HepG2 (cell line): ENCODE measurements around the gene GFRA1. TPM values are rescaled to one million over a fixed set of nuclear protein-coding genes. Genes with fewer than 3 reads are reported as not detected.

Experiments
- ATAC-seq: fragments of 200-7000 bp; cut with Tn5 transposase; 3 replicates; pipeline ENCODE4 v1.9.1; 2020; ENCODE audit warnings: mild to moderate bottlenecking, moderate library complexity
- BruUV-seq: library from RNA; stranded (reverse); fragments of 400-500 nt; replicated peaks from 2 replicates; lab custom pipeline; 2021; lab: Mats Ljungman, UMichigan
- CTCF ChIA-PET: fragments of 300-600 bp; formaldehyde crosslinking; extraction: SDS; loops from one replicate; lab custom pipeline; 2021; ENCODE audit warnings: low total read pairs, inconsistent platforms, low intra/inter-chr PET ratio; lab: Yijun Ruan, JAX
- POLR2A ChIA-PET: fragments of 350-600 bp; sonication (Branson Sonifier 250); formaldehyde crosslinking; loops from one replicate; lab custom pipeline; 2020; ENCODE audit warnings: antibody characterized with exemption, inconsistent platforms; lab: Yijun Ruan, JAX
- DNase-seq: peaks from one replicate; pipeline ENCODE4 v3.0.0-alpha.2; 2015; ENCODE audit warnings: low spot score
- FAIRE-seq: peaks from 3 replicates; lab custom pipeline; 2011; peaks lifted over from hg19 to GRCh38; lab: Jason Lieb, UNC
- H2AFZ ChIP-seq: one replicate; pipeline ENCODE4 v1.6.1; 2011; ENCODE audit warnings: low read length, inconsistent platforms
- H3K27ac ChIP-seq: fragments of 300-600 bp; 3 replicates; pipeline ENCODE4 v1.8.0; 2011; ENCODE audit warnings: mixed run types, mild to moderate bottlenecking, mixed read lengths, low read length, inconsistent platforms; ENCODE audit not compliant: insufficient read depth; ENCODE audit errors: extremely low read length
- H3K27me3 ChIP-seq, 2 experiments: fragments of 200-600 bp in 1 of 2; 2 replicates in 1 of 2; 3 replicates in 1 of 2; pipeline versions ENCODE4 v1.6.0 to v1.8.0; 2011; ENCODE audit warnings: low read length in 2 of 2, mild to moderate bottlenecking in 2 of 2, moderate library complexity in 2 of 2, inconsistent platforms in 1 of 2; ENCODE audit not compliant: insufficient read depth in 2 of 2, control insufficient read depth in 1 of 2
- H3K36me3 ChIP-seq, 2 experiments: fragments of 200-600 bp in 1 of 2; replicated peaks in 1 of 2; 2 replicates in 1 of 2; 3 replicates in 1 of 2; pipeline versions ENCODE4 v1.5.1 to v1.8.0; 2011; ENCODE audit warnings: low read length in 2 of 2, inconsistent platforms in 1 of 2; ENCODE audit not compliant: insufficient read depth in 2 of 2, control insufficient read depth in 1 of 2
- H3K4me1 ChIP-seq: 2 replicates; pipeline ENCODE4 v1.5.1; 2012; ENCODE audit warnings: low read length, inconsistent platforms; ENCODE audit not compliant: insufficient read depth
- H3K4me2 ChIP-seq: 2 replicates; pipeline ENCODE4 v1.6.0; 2011; ENCODE audit warnings: low read depth, low read length, inconsistent platforms
- H3K4me3 ChIP-seq, 3 experiments: fragments of 200-600 bp in 1 of 3; sonication (generic), shearing (Covaris generic) in 1 of 3; replicated peaks in 1 of 3; 2 replicates each; pipeline ENCODE4 v1.5.1; 2011 to 2016; ENCODE audit warnings: low read length in 3 of 3, inconsistent platforms in 2 of 3, low read depth in 2 of 3, mild to moderate bottlenecking in 2 of 3, control low read depth in 1 of 3, mixed read lengths in 1 of 3; ENCODE audit not compliant: insufficient read depth in 1 of 3
- H3K79me2 ChIP-seq: one replicate; pipeline ENCODE4 v1.6.1; 2011; ENCODE audit warnings: low read length, inconsistent platforms; ENCODE audit not compliant: insufficient read depth
- H3K9ac ChIP-seq: 2 replicates; pipeline ENCODE4 v1.6.0; 2011; ENCODE audit warnings: mild to moderate bottlenecking, low read depth, low read length, inconsistent platforms; ENCODE audit not compliant: insufficient read depth
- H3K9me3 ChIP-seq: 2 replicates; pipeline ENCODE4 v1.5.1; 2012; ENCODE audit warnings: mild to moderate bottlenecking, low read length
- H4K20me1 ChIP-seq: 2 replicates; pipeline ENCODE4 v1.6.0; 2011; ENCODE audit warnings: inconsistent platforms, mild to moderate bottlenecking, low read length, moderate library complexity; ENCODE audit not compliant: insufficient read depth
- BORCS8-MEF2B ChIP-seq: sonication (generic); formaldehyde crosslinking; IDR thresholded peaks from 2 replicates; pipeline ENCODE4 v1.8.0; 2022; ENCODE audit warnings: mild to moderate bottlenecking, missing genetic modification reagents
- DMAP1 ChIP-seq: IDR thresholded peaks from 2 replicates; pipeline ENCODE4 v1.6.1; 2016
- E2F1 ChIP-seq: sonication (generic); formaldehyde crosslinking; IDR thresholded peaks from 2 replicates; pipeline ENCODE4 v1.5.0; 2020; ENCODE audit warnings: missing genetic modification reagents
- FOSL2 ChIP-seq: sonication (generic); formaldehyde crosslinking; IDR thresholded peaks from 2 replicates; pipeline ENCODE4 v1.4.0; 2020; ENCODE audit warnings: missing genetic modification reagents
- GFI1 ChIP-seq: sonication (generic); formaldehyde crosslinking; IDR thresholded peaks from 2 replicates; pipeline ENCODE4 v1.5.0; 2020; ENCODE audit warnings: missing genetic modification reagents, mild to moderate bottlenecking, borderline replicate concordance
- ISX ChIP-seq: sonication (generic); formaldehyde crosslinking; conservative IDR thresholded peaks from 2 replicates; pipeline ENCODE4 v1.5.0; 2020; ENCODE audit warnings: missing genetic modification reagents
- KAT8 ChIP-seq: IDR thresholded peaks from 2 replicates; pipeline ENCODE4 v1.6.1; 2016; ENCODE audit warnings: missing genetic modification reagents, missing compliant biosample characterization
- MAF1 ChIP-seq: sonication (generic); formaldehyde crosslinking; IDR thresholded peaks from 2 replicates; pipeline ENCODE4 v1.5.0; 2020; ENCODE audit warnings: missing genetic modification reagents, borderline replicate concordance
- NKX3-1 ChIP-seq: sonication (generic); formaldehyde crosslinking; IDR thresholded peaks from 2 replicates; pipeline ENCODE4 v1.5.0; 2020; ENCODE audit warnings: missing genetic modification reagents
- PAX8 ChIP-seq: sonication (generic); formaldehyde crosslinking; IDR thresholded peaks from 2 replicates; pipeline ENCODE4 v1.8.0; 2022; ENCODE audit warnings: mild to moderate bottlenecking, missing genetic modification reagents, borderline replicate concordance
- RFXANK ChIP-seq: IDR thresholded peaks from 2 replicates; pipeline ENCODE4 v1.6.1; 2016
- SNAI1 ChIP-seq: sonication (generic); formaldehyde crosslinking; IDR thresholded peaks from 2 replicates; pipeline ENCODE4 v1.5.0; 2020; ENCODE audit warnings: mild to moderate bottlenecking, missing genetic modification reagents, borderline replicate concordance
- TCF12 ChIP-seq, 2 experiments: fragments of 450-650 bp in 1 of 2; sonication (generic) in 1 of 2; formaldehyde crosslinking in 1 of 2; IDR thresholded peaks; 2 replicates each; pipeline versions ENCODE4 v1.6.1 to v1.8.0; 2017 to 2022; ENCODE audit warnings: antibody characterized with exemption in 1 of 2, mild to moderate bottlenecking in 1 of 2, missing genetic modification reagents in 1 of 2, moderate library complexity in 1 of 2
- ZFP82 ChIP-seq: sonication (generic); formaldehyde crosslinking; IDR thresholded peaks from 2 replicates; pipeline ENCODE4 v1.5.1; 2020; ENCODE audit warnings: mild to moderate bottlenecking, missing genetic modification reagents, borderline replicate concordance
- ZNF331 ChIP-seq: sonication (generic); formaldehyde crosslinking; IDR thresholded peaks from 2 replicates; pipeline ENCODE4 v1.4.0; 2020; ENCODE audit warnings: missing genetic modification reagents
- WGBS: methylation state at CpG from one replicate; pipeline ENCODE4 v1.1.6; 2017; ENCODE audit warnings: low lambda C conversion rate; 5-methylcytosine and 5-hydroxymethylcytosine counted together
- in situ Hi-C: cut with HindIII; loops from 2 replicates; pipeline ENCODE4 v1.10.0; 2017; ENCODE audit warnings: low pct_unique_long_range_greater_than_20kb; ENCODE audit not compliant: extremely low pct_ligation_motif_present
- intact Hi-C: fragments of 100-400 bp; cut with micrococcal nuclease; formaldehyde crosslinking; loops from one replicate; pipeline ENCODE4 v1.10.0; 2022; ENCODE audit not compliant: unreplicated experiment
- polyA plus RNA-seq, 8 experiments: library from polyadenylated mRNA; depleted of rRNA in 3 of 8; stranded (reverse) in 7 of 8; unstranded in 1 of 8; fragments of >200 nt; fragmentation: Illumina TruSeq in 4 of 8; extraction: Trizol in 4 of 8; gene quantifications; 2 replicates each; pipeline versions ENCODE4 v1.2.1 to v1.2.3, GENCODE V29; 2011 to 2016; ENCODE audit warnings: low read depth in 4 of 8, missing spikeins in 1 of 8, mixed read lengths in 1 of 8; ENCODE audit not compliant: insufficient read depth in 1 of 8
- total RNA-seq, 5 experiments: library from RNA; depleted of rRNA; stranded (reverse); fragments of >200 nt; fragmentation: Illumina TruSeq; extraction: Trizol; gene quantifications; 2 replicates each; pipeline ENCODE4 v1.2.3, GENCODE V29; 2016; ENCODE audit warnings: low read depth in 1 of 5
- TF ChIP-seq, protein P1 (sequence below): IDR thresholded peaks from 2 replicates; pipeline ENCODE4 v1.6.1; 2016; ENCODE audit warnings: low read depth, control low read depth
- TF ChIP-seq, protein P2 (sequence below): IDR thresholded peaks from 2 replicates; pipeline ENCODE4 v1.6.1; 2016; ENCODE audit warnings: missing compliant biosample characterization, missing genetic modification reagents, borderline replicate concordance
- TF ChIP-seq, protein P3 (sequence below): sonication (generic); formaldehyde crosslinking; IDR thresholded peaks from 2 replicates; pipeline ENCODE4 v1.4.0; 2020; ENCODE audit warnings: missing genetic modification reagents, mild to moderate bottlenecking, borderline replicate concordance
- TF ChIP-seq, protein P4 (sequence below): sonication (generic); formaldehyde crosslinking; IDR thresholded peaks from 2 replicates; pipeline ENCODE4 v1.5.0; 2020; ENCODE audit warnings: missing genetic modification reagents

The GFRA1 gene
- total and polyA plus RNA-seq, 2 of the 13 experiments (the other 11 are each of a cell fraction or from before 2014, with no cell fraction given) = not detected

DNA sequence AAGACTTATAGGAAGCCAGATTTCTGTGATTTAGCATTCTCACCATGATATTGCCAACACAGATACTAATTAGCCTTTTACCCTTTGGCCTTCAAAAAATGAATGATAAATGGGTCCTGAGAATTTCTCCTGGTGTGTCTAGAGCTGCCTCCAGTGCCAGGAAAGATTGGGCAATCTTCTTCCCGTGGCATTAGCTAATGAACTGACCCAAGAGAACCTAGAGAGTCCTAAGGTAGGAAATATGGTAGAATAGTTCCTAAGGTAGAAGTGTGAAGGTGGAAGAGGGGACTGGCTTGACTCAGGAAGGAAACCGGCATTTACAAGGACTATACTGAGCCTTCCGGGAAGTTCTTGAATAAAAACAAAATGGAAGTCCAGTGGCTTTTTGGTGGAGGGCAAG lies 133.1 kb downstream of the GFRA1 start (continued):
- TF ChIP-seq TCF12 (IDR thresholded peaks at IDR 0.05) = no peak
- no peak for TF ChIP-seq TCF12 (CRISPR knock-in tag; IDR thresholded peaks at IDR 0.05)
- TF ChIP-seq, protein P1, sequence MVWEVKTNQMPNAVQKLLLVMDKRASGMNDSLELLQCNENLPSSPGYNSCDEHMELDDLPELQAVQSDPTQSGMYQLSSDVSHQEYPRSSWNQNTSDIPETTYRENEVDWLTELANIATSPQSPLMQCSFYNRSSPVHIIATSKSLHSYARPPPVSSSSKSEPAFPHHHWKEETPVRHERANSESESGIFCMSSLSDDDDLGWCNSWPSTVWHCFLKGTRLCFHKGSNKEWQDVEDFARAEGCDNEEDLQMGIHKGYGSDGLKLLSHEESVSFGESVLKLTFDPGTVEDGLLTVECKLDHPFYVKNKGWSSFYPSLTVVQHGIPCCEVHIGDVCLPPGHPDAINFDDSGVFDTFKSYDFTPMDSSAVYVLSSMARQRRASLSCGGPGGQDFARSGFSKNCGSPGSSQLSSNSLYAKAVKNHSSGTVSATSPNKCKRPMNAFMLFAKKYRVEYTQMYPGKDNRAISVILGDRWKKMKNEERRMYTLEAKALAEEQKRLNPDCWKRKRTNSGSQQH (CRISPR knock-in tag) = no peak
- no peak for TF ChIP-seq SNAI1
- TF ChIP-seq NKX3-1 = no peak
- TF ChIP-seq KAT8 (CRISPR knock-in tag) = no peak
- no peak for TF ChIP-seq MAF1
- no peak for TF ChIP-seq DMAP1 (CRISPR knock-in tag)
- no peak for TF ChIP-seq E2F1 (CRISPR knock-in tag)

- intact Hi-C loops = no loop called here
- in situ Hi-C loops = no loop called here
- Histone ChIP-seq H3K9ac (no peak overlapping the region), H3K79me2 (no peaks in the 10 kb centered on the region), H3K9me3 (no peaks in the 10 kb centered on the region), H3K27ac (no peak overlapping the region), H2AFZ (no peak overlapping the region), H3K36me3 (no peaks in the 10 kb centered on the region), H3K4me3 (no peak overlapping the region), H3K4me1 (no peaks in the 10 kb centered on the region), H3K27me3 (no peaks in the 10 kb centered on the region), H4K20me1 (no peaks in the 10 kb centered on the region), H3K4me2 (no peak overlapping the region)
- BruUV-seq = no TSS peak
- no peak for ATAC-seq
- ChIA-PET CTCF (no interaction called here), POLR2A (no interaction called here)
- no peak for DNase-seq
- FAIRE-seq = no peak
- WGBS = 25% methylated on average over 4 of the region's 4 CpGs
- TF ChIP-seq FOSL2 (CRISPR knock-in tag) = no peak
- TF ChIP-seq, protein P2, sequence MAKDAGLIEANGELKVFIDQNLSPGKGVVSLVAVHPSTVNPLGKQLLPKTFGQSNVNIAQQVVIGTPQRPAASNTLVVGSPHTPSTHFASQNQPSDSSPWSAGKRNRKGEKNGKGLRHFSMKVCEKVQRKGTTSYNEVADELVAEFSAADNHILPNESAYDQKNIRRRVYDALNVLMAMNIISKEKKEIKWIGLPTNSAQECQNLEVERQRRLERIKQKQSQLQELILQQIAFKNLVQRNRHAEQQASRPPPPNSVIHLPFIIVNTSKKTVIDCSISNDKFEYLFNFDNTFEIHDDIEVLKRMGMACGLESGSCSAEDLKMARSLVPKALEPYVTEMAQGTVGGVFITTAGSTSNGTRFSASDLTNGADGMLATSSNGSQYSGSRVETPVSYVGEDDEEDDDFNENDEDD (CRISPR knock-in tag) = no peak
- no peak for TF ChIP-seq RFXANK
- TF ChIP-seq ZFP82 (CRISPR knock-in tag) = no peak
- TF ChIP-seq, protein P3, sequence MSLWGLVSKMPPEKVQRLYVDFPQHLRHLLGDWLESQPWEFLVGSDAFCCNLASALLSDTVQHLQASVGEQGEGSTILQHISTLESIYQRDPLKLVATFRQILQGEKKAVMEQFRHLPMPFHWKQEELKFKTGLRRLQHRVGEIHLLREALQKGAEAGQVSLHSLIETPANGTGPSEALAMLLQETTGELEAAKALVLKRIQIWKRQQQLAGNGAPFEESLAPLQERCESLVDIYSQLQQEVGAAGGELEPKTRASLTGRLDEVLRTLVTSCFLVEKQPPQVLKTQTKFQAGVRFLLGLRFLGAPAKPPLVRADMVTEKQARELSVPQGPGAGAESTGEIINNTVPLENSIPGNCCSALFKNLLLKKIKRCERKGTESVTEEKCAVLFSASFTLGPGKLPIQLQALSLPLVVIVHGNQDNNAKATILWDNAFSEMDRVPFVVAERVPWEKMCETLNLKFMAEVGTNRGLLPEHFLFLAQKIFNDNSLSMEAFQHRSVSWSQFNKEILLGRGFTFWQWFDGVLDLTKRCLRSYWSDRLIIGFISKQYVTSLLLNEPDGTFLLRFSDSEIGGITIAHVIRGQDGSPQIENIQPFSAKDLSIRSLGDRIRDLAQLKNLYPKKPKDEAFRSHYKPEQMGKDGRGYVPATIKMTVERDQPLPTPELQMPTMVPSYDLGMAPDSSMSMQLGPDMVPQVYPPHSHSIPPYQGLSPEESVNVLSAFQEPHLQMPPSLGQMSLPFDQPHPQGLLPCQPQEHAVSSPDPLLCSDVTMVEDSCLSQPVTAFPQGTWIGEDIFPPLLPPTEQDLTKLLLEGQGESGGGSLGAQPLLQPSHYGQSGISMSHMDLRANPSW (CRISPR knock-in tag) = no peak
- TF ChIP-seq ISX (CRISPR knock-in tag) = no peak
- TF ChIP-seq GFI1 (CRISPR knock-in tag) = no peak
- TF ChIP-seq BORCS8-MEF2B (CRISPR knock-in tag) = no peak
- no peak for TF ChIP-seq PAX8 (CRISPR knock-in tag)
- TF ChIP-seq ZNF331 (CRISPR knock-in tag) = no peak
- TF ChIP-seq, protein P4, sequence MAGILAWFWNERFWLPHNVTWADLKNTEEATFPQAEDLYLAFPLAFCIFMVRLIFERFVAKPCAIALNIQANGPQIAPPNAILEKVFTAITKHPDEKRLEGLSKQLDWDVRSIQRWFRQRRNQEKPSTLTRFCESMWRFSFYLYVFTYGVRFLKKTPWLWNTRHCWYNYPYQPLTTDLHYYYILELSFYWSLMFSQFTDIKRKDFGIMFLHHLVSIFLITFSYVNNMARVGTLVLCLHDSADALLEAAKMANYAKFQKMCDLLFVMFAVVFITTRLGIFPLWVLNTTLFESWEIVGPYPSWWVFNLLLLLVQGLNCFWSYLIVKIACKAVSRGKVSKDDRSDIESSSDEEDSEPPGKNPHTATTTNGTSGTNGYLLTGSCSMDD = no peak
These were observed 134.1 kb downstream of the GFRA1 start for GRCh38 chr10:116138897-116139296.
